HG03521 (cell line): ENCODE results near the gene ADTRP.

Experiments used
- ATAC-seq: cut with Tn5 transposase; IDR thresholded peaks from one replicate; pipeline ENCODE4 v1.9.1; 2021; ENCODE audit warnings: mild to moderate bottlenecking, moderate library complexity; ENCODE audit not compliant: unreplicated experiment

ADTRP gene

DNA sequence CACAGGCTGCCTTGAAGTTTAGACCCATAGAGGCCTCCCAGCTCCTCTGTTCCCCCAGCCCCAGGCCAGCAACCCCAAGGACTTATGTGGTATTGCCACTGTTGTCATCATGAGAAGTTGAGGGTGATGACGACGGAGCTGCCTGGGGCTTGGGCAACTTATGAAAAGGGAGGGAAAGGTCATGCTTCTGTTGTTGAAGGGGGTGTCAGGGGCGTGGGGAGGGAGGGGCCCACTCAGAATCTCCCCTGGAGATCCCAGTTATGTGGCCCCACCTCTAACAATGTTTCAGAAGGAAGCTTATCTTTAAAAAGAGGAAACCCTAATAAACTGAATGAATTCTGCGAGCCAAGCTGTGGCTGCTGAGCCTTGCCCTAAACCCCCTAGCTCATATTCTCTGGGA, 4.2 kb downstream of the ADTRP start:
- ATAC-seq, result no peak

GRCh38 chr6:11773581-11773980, 5.0 kb downstream of the ADTRP start:
- ATAC-seq, result no peak

GRCh38 chr6:11773013-11773412, 5.6 kb downstream of the ADTRP start:
- ATAC-seq, result no peak

GRCh38 chr6:11772109-11772825, 6.3 kb downstream of the ADTRP start:
- ATAC-seq, result no peak

DNA sequence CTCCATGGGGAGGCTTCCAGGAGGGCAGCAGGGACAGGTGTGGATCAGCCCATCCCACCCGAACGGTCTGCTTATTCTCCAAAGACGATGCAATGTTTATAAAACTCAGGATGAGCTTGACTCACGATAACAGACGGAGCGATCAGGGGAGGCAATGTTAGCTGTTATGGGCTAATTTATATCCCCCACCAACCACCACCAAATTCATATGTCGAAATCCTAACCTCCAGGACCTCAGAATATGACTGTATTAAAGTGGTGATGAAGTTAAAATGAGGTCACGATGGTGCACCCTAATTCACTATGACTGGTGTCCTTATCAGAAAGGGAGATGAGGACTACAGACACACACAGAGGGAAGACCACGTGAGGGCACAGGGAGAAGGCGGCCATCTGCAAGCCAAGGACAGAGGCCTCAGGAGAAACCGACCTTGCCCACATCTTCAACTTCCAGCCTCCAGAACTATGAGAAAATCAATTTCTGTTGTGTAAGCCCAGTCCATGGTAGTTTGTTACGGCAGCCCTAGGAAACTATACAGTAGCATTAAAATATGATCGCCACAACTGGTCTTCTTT, 7.0 kb downstream of the ADTRP start:
- ATAC-seq, result no peak

DNA sequence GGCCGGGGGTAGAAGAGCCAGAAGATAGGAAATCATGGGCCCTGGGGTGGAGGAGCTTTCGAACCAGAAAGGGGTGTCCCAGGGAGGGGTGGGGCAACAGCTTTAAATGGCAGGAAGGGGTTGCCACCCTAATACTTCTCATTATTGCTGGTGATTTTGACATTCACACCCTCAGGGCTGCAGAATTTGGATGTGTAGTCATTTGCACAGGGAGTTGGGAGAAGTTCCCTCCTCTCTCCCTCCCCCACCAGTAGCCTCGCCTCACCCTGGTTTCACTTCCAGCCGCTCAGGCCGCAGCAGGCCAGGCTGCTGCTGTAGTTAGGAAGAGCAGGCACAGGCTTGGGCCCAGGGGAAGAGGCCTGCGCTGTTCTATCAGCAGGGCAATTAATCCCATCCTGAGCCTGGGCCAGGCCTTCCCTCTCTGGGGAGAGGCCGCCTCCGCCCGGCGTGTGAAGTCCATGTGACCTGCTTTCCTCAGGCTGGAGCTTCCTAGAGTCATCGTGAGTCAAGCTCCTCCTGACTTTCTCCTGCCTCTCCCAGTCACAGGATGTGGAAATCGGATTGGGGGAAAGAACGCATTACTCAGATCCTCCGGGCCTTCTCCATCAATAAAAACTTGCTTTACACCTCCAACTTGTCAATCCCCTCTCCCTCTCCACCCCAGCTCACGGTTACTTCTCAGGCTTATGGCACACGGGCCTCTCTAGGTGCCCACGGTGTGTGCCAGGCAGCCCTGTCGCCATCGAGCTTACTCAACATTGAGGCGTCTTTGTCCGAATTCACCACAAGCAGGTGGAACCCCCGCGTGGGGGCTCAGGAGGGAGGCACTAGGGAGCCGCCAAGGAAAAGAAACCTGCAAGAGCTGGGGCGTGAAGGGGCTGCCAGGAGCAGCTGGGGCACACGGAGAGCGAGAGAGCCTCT, 7.8 kb downstream of the ADTRP start:
- no peak for ATAC-seq

GRCh38 chr6:11769811-11770545, 8.6 kb downstream of the ADTRP start:
- no peak for ATAC-seq

- ATAC-seq, result no peak
These were observed 9.4 kb downstream of the ADTRP start for GRCh38 chr6:11769244-11769643.

DNA sequence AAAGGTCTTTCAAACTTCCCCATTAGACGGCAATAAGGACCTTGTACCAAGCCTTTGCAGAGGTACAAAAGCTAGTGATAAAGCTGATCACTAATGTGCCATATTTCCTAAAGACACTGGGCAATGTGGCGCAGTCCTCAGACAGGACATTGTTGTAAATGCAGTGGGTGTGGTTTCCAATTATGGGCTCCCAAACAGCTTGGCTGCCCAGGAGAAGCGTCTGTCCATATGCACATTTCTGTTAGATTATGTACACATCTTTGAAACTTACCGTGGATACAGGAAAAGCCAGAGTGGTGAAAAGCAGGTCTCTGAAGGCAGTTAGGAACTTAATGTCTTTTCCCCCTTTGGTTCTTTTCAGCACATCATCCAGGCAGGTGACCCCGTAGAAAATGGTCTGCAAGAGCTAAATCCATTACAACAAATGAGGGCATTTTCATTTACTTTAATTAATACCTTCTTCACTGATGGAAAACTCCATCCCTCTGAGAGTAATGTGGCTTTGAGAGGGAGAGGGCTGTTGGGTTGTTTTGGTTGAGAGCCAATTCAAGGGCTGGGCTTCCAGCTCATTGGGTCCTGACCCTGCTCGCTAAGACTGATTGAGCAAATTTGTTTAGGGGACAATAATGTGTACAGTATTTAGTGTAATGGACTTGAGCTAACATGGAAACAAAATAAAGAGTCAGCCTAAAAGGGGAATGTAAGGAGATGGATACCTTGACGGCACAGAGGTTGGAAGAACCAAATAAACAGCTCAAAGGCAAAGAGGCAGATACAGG, 10.4 kb downstream of the ADTRP start:
- no peak for ATAC-seq

GRCh38 chr6:11767458-11767857, 11.1 kb downstream of the ADTRP start:
- ATAC-seq, result no peak

DNA sequence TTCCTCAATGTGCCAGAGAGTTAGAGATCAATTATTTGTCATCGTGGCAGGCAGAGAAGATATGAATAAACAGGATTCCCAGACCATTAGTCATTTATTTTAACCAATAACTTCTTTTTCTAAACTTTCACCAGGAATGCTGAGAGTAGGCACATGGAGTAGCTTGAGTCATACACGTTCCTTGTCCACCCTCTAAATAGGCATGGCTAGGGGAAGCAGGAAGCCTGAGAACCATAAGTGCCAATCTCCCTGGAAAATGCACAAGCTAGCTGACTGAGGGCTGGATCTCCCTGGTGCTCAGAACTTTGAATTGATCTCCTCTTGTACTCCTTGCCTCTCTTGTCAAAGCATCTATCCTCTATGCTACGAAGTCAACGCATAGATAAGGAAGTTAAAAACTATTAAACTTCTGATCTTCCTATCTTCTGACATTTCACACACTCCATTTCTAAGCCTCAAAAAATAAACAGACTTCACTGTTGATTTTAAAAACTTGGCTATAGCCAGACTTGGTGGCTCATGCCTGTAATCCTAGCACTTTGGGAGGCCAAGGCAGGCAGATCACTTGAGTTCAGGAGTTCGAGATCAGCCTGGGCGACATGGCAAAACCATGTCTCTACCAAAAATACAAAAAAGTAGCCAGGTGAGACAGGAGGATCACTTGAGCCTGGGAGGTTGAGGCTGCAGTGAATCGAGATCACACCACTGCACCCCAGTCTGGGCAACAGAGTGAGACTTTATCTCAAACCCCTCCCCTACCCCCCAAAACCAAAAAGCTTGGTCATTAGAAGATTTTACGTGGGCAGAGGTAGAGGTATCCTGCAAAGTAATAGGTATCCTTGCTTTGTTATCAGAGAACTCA, 11.8 kb downstream of the ADTRP start:
- no peak for ATAC-seq

DNA sequence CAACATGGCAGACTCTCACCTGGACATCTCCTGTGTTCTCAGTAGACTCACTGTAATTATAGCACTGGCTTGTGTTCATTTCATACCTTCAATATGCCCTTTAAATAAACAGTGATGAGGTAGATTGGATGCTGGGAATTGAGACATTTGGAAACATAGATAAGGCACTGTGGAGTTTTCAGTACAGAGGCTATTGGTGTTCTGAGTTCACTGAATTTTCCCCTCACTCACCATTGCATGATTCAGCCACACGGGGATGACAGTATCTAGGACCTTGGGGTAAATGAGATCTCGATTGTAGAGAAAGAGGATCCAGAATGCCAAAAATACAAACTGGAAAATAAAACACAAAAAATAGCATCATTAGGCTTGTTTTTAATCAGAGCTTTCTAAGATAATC, 12.6 kb downstream of the ADTRP start:
- no peak for ATAC-seq

DNA sequence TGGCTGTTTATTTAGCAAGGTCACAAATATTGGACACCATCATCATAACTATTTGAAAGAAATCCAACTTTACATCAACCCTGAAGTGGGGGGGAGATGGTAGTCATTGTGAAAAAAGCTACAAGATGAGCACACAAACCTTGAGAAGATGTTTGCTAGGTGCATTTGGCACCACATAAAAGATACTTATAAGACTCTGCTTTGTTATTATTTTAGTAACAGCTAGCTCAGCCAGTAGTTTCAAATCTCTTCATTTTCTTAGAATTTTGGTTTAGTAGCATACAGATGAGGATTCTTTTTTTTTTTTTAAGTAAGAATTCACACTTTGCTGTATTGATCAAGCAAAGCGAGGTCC, 14.4 kb downstream of the ADTRP start:
- no peak for ATAC-seq

- ATAC-seq, result no peak
These were observed 14.9 kb downstream of the ADTRP start for GRCh38 chr6:11763460-11764249.

DNA sequence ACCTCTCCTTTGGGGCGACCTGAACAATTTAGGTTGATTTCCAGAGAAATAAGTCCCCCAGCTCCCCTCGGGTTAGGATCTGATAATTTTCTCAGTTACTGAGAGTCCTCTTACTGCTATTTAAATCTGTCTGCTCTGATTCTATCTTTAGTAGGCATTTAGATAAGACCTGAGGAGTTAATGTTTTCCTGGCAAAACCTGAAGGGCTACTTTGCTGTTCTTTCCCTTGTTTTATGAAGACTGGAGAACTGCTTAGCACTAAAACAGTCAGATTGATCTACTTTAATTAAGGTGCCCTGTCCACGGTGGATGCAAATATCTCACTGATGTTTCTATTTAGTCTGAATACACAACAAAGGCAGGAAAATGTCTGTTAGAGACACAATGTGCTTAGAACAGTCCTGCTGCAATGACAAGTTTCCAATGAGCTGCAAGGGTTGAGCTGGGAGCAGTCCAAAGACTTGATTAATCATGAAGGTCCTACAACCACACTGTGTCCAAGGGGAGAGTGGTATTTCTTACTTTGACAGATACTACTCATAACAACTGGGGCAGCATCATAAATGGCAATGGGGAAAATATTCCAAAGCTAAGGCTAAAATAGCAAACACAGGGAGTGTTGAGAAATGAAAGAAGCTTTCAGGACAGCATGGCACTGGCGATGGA, 15.7 kb downstream of the ADTRP start:
- no peak for ATAC-seq

- ATAC-seq, result no peak
These were observed 16.6 kb downstream of the ADTRP start for GRCh38 chr6:11761744-11762620.

- no peak for ATAC-seq
These were observed 18.6 kb downstream of the ADTRP start for GRCh38 chr6:11760015-11760473.
